Amniotic epithelial cell (primary cell): ENCODE results near the gene TLE6.
"Not testable (repeated sequence)": the region's sequence is repeated elsewhere in the genome, so short reads cannot be mapped to it uniquely, and the experiment has no call there.

Experiments used
- DNase-seq: peaks from one replicate; pipeline ENCODE4 v3.0.0-alpha.2; 2010; ENCODE audit warnings: low read depth

Gene TLE6

GRCh38 chr19:3004522-3004921, 27.2 kb downstream of the TLE6 start:
- no peak for DNase-seq

GRCh38 chr19:3005345-3005744, 28.0 kb downstream of the TLE6 start:
- no peak for DNase-seq

DNA sequence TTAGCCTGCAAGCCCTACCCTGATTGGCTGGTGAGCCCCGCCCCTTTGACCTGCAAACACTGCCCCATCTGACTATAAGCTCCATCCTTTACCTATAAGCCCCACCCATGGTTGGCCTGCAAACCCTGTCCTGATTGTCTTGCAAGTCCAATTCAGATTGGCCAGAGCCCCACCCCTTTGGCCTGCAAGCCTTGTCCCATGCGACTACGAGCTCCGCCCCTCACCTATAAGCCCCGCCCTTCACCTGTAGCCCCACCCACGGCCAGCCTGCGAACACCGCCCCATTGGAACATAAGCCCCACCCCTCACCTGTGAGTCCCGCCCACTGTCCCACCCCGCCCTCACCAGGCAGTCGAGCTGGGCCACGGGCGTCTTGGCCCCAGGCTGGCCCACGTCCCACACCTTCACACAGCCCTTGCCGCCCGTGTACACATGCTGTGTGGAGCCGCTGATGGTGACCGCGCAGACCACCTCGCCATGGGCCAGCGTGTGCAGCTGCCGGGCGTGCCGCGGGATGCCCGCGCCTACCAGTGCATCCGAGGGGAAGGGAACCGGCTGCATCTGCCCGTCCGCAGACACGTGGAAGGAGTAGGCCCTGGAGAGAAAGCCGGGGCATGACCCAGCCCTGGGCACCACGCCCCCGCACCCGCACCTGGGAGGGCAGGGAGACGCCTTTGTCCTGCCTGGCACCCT, 28.9 kb downstream of the TLE6 start:
- no peak for DNase-seq

GRCh38 chr19:3007975-3008374, 30.6 kb downstream of the TLE6 start:
- no peak for DNase-seq

- no peak for DNase-seq
Measured at GRCh38 chr19:3008994-3009393, 31.6 kb downstream of the TLE6 start.

DNA sequence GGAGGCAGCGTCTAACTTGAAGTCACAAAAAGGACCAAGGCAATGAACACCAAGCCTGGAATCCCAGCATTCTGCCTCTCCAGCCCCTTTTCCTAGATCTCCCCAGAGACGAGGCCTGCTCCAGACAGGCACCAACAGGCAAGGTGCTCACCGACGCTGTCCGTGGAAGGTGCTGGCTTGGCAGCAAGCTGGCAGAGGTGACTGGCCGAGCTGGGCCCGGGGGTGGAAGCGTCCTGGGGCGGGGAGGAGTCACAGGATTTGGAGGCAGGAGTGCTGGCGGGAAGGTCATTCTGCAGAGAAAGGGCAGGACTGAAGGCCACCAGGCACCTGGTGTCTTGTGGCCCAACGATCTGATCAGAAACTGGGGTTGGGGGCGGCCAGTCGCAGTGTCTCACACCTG, 33.5 kb downstream of the TLE6 start:
- DNase-seq, result no peak

DNA sequence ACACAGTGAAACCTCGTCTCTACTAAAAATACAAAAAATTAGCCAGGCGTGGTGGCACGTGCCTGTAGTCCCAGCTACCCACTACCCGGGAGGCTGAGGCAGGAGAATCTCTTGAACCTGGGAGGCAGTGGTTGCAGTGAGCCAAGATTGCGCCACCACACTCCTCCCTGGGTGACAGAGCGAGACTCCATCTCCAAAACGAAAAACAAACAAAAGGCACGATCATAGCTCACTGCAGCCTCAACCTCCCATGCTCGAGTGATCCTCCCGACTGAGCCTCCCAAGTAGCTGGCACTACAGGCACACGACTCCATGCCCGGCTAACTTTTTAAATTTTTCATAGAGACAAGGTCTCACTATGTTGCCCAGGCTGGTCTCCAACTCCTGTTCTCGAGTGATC, 34.7 kb downstream of the TLE6 start:
- DNase-seq, result not testable (repeated sequence)

DNA sequence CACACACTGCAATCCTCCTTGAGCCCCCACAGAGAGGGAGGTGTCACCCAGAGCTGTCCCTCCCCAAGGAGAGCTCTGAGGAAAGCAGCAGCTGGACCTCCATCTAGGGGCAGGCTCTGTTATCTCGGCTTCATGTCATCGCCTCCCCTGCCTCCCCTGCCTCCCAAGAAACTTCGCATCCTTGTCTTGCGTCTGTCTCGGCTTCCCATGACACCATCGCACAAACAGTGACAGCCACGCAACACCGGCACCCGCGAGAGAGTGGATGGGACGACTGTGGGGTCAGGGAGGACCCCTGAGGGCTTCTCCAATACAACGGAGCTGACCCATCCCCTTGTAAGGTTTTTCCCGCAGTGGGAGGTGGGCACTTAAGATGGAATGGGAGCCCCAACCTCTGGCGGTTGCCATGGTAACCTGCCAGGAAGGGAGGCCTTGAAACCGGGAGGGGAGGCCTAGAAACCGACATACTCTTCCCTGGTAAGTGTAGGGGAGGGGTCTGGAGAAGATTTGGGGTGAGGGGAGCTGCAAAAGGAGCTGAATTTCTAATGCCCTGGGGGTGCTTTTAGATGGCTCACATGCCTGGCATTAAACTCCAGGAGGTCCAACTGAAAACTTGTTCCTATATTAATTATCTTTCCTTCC, 35.4 kb downstream of the TLE6 start:
- no peak for DNase-seq

GRCh38 chr19:3013263-3013725, 35.9 kb downstream of the TLE6 start:
- DNase-seq, result no peak

- no peak for DNase-seq
Measured at GRCh38 chr19:3014135-3014534, 36.8 kb downstream of the TLE6 start.

GRCh38 chr19:3015126-3016057, 38.0 kb downstream of the TLE6 start:
- DNase-seq, result no peak

GRCh38 chr19:3017923-3018322, 40.6 kb downstream of the TLE6 start:
- no peak for DNase-seq

DNA sequence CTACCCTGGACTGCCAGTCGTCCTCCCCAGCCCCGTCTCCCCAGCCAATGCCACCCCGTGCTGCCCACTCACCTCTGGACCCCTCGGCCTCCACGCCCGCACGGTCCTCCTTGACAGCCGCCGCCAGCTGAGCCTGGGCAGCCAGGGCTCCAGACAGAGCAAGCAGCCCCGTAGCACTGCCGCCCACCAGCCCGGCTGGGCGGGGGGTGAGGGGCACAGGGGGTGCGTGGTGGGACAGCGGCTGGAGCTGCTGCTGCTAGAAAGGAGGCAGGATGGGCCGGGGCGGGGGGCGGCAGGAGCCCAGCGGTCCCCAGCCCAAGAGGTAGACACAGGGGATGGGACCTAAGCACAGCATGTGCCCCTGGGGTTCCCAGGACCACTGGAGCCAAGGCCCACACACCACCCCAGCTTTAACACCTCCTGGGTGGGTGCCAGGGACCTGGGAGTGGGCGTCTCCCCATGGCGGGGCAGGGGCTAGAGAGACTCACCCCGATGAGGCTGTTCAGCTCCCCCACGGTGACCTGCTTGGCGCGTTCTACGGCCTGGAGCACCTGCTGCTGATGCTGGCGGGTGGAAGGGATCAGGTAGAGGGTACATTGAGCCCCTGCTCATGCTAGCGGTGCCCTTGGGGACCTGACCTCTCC, 42.0 kb downstream of the TLE6 start:
- no peak for DNase-seq

DNA sequence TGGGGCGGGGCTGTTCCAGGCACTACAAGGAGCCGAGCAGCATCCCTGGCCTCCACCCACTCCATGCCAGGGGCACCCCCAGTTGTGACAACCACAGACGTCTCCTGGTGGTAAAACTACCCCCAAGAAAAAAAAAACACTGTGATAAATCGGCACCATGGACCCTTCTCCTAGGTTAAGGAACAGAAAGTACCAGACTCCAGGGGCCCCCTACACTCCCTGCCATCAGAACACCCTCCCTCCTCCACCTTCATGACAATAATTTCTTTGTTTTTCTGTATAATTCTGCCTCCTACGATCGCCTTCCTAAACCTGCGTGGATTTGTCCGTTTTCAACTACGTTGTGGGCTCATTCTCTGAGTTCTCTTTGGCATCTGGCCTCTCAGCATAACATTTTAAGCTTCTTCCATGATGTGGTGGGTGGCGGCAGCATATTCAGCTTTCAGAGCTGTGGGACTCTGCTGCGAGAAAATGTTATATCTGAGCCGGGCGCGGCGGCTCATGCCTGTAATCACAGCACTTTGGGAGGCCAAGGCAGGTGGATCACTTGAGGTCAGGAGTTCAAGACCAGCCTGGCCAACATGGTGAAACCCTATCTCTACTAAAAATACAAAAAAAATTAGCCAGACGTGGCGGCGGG, 43.1 kb downstream of the TLE6 start:
- DNase-seq, result no peak

DNA sequence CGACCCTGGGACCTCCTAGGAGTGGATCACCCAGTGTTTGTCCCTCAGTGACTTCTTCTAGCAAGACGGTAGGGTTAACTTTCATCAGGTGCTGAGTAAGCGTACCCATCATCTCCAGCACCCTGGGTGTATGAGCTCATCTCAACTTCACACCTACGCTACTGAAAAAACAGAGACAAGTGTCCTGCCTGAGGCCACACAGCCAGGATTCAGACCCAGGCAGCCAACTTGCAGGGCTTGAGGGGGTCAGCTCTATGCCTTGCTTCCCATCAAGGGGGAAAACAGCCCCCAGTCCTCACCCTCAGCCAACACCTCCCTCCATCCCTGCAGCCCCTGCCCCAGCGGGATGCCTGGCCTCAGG, 47.1 kb downstream of the TLE6 start:
- DNase-seq, result no peak

DNA sequence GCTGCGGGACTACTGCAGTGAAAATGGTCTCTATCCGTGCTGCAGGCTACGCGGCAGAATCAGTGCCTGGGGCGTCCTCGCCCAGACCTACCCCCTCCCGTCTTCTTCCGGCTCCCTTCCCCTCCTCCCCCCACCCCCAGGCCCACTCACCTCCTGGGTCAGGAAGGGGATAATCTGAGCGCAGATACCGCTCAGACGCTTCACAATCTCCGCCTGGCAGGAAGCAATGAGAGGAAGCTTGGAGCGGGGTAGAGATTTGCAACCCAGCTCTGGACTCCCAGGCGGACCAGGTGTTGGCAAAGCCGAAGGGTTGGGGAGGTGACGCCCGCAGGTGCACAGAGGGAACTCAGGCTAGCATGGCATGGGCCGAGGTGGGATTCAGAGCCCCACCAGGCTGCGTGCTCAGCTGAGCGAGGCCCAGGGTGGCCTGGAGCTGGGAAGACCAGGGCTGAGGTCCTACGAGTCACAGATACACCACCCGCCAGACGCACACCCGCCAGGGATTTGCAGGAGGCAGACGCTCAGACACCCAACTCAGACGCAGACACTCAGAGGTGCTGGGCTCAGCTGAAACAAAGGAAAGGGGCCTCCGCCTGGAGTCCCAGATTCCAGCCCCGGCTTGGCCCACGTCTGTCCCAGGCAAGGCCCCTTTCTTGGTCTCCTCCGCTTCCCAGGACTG, 47.6 kb downstream of the TLE6 start:
- no peak for DNase-seq

DNA sequence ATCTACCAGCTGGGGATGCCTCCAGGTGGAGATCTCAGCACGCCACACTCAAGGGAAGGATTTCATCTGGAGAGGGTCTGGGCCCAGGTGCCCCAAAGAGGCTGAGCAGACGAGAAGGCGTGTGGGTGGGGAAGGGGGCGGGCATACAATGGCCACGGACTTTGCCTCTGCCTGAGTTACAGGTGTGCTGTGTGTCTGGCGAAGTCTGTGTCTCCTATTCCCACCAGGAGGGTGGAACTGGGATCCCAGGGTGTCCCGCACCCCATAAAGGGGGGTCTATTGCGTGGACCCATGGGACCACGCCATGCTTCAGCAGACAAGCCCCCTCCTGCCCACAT, 48.2 kb downstream of the TLE6 start:
- no peak for DNase-seq

- DNase-seq, result no peak
Measured at GRCh38 chr19:3026768-3027167, 49.4 kb downstream of the TLE6 start.

GRCh38 chr19:3027292-3027691, 49.9 kb downstream of the TLE6 start:
- no peak for DNase-seq

GRCh38 chr19:3027981-3028304, 50.6 kb downstream of the TLE6 start:
- DNase-seq, result no peak

- no peak for DNase-seq
Measured at GRCh38 chr19:3028305-3029064, 51.1 kb downstream of the TLE6 start.
